Left lung (tissue), 10 donors: Measurements from ENCODE around the gene JPH4. TPM values are rescaled to one million over a fixed set of nuclear protein-coding genes. Genes with fewer than 3 reads are reported as not detected.

Experiments
- ATAC-seq: fragments of 200-7000 bp; cut with Tn5 transposase; one replicate; pipeline ENCODE4 v1.9.1; 2020; ENCODE audit warnings: moderate library complexity
- DNase-seq, 4 donors: peaks; one replicate each; pipeline ENCODE4 v3.0.0-alpha.2; 2013 to 2020
- H3K27ac ChIP-seq, 2 donors: fragments of 200-600 bp; sonication (generic) in 1 of 2; one replicate each; pipeline versions ENCODE4 v1.5.0 to v1.8.0; 2020 to 2021
- H3K27me3 ChIP-seq, 2 donors: fragments of 200-600 bp; sonication (generic) in 1 of 2; one replicate each; pipeline versions ENCODE4 v1.5.0 to v1.8.0; 2020 to 2021
- H3K36me3 ChIP-seq, 2 donors: fragments of 200-600 bp; sonication (generic) in 1 of 2; one replicate each; pipeline versions ENCODE4 v1.5.0 to v1.8.0; 2020 to 2021
- H3K4me1 ChIP-seq, 2 donors: fragments of 200-600 bp; one replicate each; pipeline ENCODE4 v1.8.0; 2021
- H3K4me3 ChIP-seq, 2 donors: fragments of 200-600 bp; sonication (generic) in 1 of 2; one replicate each; pipeline versions ENCODE4 v1.5.0 to v1.8.0; 2020 to 2021; ENCODE audit warnings: mild to moderate bottlenecking in 1 of 2
- H3K9me3 ChIP-seq, 2 donors: fragments of 200-600 bp; sonication (generic) in 1 of 2; one replicate each; pipeline versions ENCODE4 v1.5.0 to v1.8.0; 2020 to 2021
- intact Hi-C, 2 donors: fragments of 100-400 bp; cut with DNase I; formaldehyde crosslinking; loops; one replicate each; pipeline versions ENCODE4 v1.11.2 to v1.14.2; 2022
- polyA plus RNA-seq, 6 donors: library from polyadenylated mRNA; unstranded; fragments of 120-200 nt; gene quantifications; one replicate each; pipeline ENCODE4 v1.2.1, GENCODE V29; 2013; ENCODE audit not compliant: insufficient read length in 6 of 6
- total RNA-seq, 2 donors: library from RNA; stranded (reverse); fragmentation: NEBNext Ultra II Directional; extraction: Animal tissue kit (Norgen Biotek cat#: 25700); gene quantifications; one replicate each; pipeline ENCODE4 v1.2.1, GENCODE V29; 2021
- TF ChIP-seq, protein P1 (sequence below), 2 donors: fragments of 200-600 bp; sonication (generic) in 1 of 2; IDR thresholded peaks; one replicate each; pipeline versions ENCODE4 v1.5.0 to v1.8.0; 2021; ENCODE audit warnings: antibody characterized with exemption in 2 of 2
- donor health status: DM: no; HTN: yes; CAD: no.
- donor health status: DM: no; HTN: no; CAD: no.

JPH4 gene
- total and polyA plus RNA-seq, 8 donors: 0.84 to 1.3 (median 1.0) TPM

DNA sequence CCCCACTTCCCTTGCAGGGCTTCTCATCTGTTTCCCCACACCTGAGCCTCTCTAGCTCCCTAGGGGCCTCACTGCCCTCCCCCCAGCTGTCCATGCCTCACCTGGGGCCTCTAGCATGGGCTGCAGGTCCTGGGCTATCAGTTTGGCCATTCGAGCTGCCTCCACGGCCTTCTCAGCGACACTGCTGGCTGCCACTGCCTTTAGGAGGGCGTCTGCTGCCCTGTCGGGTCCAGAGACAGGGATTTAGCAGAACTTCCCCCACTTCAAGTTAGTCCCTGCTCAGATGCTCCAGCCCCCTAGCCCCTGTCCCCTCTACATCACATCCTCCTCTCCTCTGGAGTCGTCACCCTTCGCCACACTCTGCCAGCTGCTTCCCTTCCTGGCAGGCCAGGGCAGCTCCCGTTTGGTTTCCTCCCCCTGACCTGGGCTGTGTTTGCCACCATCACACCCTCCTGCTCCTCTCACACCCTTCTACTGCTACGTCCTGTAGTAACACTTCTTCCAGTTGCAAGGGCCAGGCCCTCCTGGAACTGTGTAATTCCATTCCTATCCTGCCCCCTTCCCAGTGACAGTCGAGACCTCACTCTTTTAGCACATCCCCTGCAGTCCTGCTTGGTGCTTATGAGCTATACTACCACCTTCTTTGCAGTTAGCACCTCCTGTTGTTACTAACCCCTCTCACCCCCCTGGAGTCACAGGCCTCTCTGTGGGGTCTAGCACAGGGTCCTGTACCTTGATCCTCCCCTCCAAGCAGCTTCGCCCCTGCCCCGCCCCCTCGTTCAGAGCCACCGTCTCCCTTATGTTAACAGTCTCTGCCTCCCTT is 6.7 kb downstream of the JPH4 start:
- peak in 1 of 4 donors; percentile 45 for DNase-seq
- no peak overlapping the region for H3K4me3 ChIP-seq
- H3K27me3 ChIP-seq: peaks cover 24 to 33% of the 10 kb centered on the region in 2 donors
- peaks cover 20 to 53% of the 10 kb centered on the region in 2 donors for H3K4me1 ChIP-seq
- peak overlapping the region in 1 of 2 donors; percentile 24 for H3K27ac ChIP-seq
- ATAC-seq: no peak
- H3K36me3 ChIP-seq: no peaks in the 10 kb centered on the region
- TF ChIP-seq, protein P1, sequence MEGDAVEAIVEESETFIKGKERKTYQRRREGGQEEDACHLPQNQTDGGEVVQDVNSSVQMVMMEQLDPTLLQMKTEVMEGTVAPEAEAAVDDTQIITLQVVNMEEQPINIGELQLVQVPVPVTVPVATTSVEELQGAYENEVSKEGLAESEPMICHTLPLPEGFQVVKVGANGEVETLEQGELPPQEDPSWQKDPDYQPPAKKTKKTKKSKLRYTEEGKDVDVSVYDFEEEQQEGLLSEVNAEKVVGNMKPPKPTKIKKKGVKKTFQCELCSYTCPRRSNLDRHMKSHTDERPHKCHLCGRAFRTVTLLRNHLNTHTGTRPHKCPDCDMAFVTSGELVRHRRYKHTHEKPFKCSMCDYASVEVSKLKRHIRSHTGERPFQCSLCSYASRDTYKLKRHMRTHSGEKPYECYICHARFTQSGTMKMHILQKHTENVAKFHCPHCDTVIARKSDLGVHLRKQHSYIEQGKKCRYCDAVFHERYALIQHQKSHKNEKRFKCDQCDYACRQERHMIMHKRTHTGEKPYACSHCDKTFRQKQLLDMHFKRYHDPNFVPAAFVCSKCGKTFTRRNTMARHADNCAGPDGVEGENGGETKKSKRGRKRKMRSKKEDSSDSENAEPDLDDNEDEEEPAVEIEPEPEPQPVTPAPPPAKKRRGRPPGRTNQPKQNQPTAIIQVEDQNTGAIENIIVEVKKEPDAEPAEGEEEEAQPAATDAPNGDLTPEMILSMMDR (IDR thresholded peaks at IDR 0.05): no peak
- intact Hi-C loops: no loop called here
- H3K9me3 ChIP-seq: no peaks in the 10 kb centered on the region

DNA sequence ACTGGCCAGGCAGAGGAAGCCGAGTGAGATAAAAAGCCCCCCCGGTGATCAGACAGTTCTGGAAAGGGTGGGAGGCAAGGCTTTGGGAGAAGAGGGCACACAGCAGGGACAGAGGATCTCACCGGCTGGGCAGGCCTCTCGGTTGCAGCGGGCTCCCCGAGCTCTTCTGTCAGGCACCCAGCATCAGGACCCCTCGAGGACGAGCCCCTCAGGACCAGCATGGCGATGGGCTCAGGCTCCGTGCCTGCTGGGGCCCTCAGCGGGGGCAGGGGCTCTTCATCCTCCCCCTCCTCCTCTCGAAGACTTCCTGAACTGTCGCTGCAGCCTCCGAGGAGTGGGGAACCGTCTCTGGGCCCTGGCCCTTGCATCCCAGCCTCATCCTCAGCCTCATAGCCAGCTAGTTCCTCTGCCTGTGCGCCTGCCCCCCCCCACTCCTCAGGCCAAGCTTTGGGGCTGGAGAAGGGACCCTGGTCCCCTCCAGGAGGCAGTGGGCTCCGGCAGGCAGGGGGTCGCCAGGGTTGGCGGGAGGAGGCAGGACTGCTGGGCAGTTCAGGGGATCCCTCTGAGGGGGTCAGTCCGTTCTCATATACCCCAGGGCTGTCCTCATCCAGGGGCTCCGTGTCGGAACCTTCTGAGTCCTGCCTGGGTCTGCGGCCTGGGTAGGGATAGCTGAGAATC is 7.6 kb downstream of the JPH4 start:
- no peak overlapping the region for H3K27ac ChIP-seq
- no peak for ATAC-seq
- H3K36me3 ChIP-seq: peaks cover 0 to 3% of the 10 kb centered on the region in 2 donors
- intact Hi-C loops: no loop called here
- peak in 1 of 4 donors; percentile 68 for DNase-seq
- peaks cover 14 to 23% of the 10 kb centered on the region in 2 donors for H3K27me3 ChIP-seq
- H3K4me1 ChIP-seq: peaks cover 18 to 53% of the 10 kb centered on the region in 2 donors
- TF ChIP-seq, protein P1 (IDR thresholded peaks at IDR 0.05): no peak
- no peaks in the 10 kb centered on the region for H3K9me3 ChIP-seq
- no peak overlapping the region for H3K4me3 ChIP-seq

DNA sequence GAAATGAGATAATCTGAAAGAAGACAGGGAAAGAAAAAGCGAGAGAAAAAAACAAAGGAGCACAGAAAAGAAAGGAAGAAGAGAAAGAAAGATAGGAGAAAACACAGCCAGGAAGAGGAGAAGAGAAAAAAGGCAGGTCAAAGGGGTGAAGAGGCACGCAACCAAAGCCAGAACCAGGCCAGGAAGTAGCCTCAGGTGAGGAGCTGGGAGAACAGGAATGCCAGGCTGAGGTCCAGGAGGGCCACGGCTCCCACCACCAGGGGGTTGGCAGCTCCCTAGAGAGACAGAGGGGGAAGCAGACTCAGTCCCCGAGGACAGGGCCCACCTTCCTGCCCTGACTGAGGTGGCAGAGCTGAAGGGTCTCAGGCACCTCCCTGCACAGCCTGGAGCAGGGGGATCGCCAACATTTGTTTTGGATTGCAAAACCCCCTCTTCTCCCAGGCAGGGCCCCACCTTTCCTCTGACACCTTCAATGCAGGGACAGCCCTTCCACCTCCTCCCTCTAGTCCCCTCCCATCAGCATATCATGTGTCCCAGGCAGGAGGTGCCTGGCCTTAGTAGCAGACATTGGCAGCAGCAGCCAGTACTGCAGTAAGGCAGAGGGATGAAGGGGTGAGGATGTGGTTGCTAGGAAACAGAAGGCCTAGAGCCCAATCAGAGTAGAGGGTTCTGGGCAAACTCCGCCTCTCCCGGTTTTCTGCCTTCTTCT is 9.0 kb downstream of the JPH4 start:
- no peak overlapping the region for H3K4me3 ChIP-seq
- DNase-seq (peak in 1 of 4 donors; percentile 57), ATAC-seq (no peak)
- intact Hi-C loops: no loop called here
- H3K27me3 ChIP-seq: peaks cover under 1 to 10% of the 10 kb centered on the region in 2 donors
- H3K27ac ChIP-seq: no peak overlapping the region
- TF ChIP-seq, protein P1 (IDR thresholded peaks at IDR 0.05): no peak
- peaks cover 0 to 16% of the 10 kb centered on the region in 2 donors for H3K36me3 ChIP-seq
- no peaks in the 10 kb centered on the region for H3K9me3 ChIP-seq
- peaks cover 17 to 52% of the 10 kb centered on the region in 2 donors for H3K4me1 ChIP-seq

DNA sequence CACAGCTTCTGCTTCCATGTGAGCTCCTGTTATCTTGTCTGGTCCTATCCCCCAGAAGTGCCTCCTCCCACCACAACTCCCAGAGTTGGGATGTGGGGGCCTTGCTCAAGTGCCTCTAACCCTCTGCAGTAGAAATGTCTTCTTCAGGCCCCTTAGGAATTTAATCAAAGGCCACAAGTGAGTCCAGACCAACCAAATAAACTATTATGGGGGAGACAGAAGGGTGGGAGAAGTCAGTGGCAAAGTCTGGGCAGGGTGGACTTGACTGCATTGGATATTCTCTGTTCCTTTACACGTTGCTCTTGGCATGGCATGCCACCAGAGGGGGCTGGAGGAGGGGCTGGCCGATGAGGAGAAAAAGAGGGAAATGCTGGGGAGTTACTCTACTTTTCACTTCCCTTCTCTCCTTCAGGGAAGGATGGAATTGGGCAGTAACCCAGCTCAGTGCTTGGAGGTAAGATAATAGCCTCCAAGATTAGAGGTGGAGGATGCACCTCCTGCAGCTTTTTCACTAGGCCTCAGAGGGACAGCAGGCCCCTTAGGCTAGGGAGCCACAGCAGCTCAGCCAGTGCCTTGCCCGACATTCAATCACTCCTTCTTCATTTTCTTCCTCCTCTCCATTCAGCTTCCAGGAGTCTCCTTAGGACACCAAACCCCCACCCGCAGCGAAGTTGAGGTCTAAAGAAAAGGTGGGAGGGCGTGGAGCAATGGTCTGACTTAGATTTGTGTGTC is 9.8 kb downstream of the JPH4 start:
- no peak overlapping the region for H3K27ac ChIP-seq
- no peak for ATAC-seq
- peaks cover 17 to 52% of the 10 kb centered on the region in 2 donors for H3K4me1 ChIP-seq
- DNase-seq: peak in 1 of 4 donors; percentile 69
- peaks cover 0 to 25% of the 10 kb centered on the region in 2 donors for H3K36me3 ChIP-seq
- no peak overlapping the region for H3K4me3 ChIP-seq
- intact Hi-C loops: no loop called here
- TF ChIP-seq, protein P1 (IDR thresholded peaks at IDR 0.05): no peak
- peaks cover 0 to 4% of the 10 kb centered on the region in 2 donors for H3K27me3 ChIP-seq
- H3K9me3 ChIP-seq: no peaks in the 10 kb centered on the region
